ENCODE data around the gene TCL1A.

TCL1A gene

GRCh38 chr14:95705518-95705917, 8.4 kb downstream of the TCL1A start:
- no peak for DNase-seq (ENCODE audit: low spot score)

GRCh38 chr14:95703805-95704204, 10.1 kb downstream of the TCL1A start:
- DNase-seq (ENCODE audit: low spot score) = no peak

- no peak for DNase-seq (ENCODE audit: low spot score)
These were observed 10.6 kb downstream of the TCL1A start for GRCh38 chr14:95703341-95703740.

GRCh38 chr14:95701846-95702221, 12.1 kb downstream of the TCL1A start:
- no peak for DNase-seq (ENCODE audit: low spot score)

- DNase-seq (ENCODE audit: low spot score) = no peak
These were observed 13.5 kb downstream of the TCL1A start for GRCh38 chr14:95700221-95700976.

GRCh38 chr14:95699412-95699811, 14.5 kb downstream of the TCL1A start:
- no peak for DNase-seq (ENCODE audit: low spot score)

GRCh38 chr14:95698287-95698686, 15.6 kb downstream of the TCL1A start:
- DNase-seq (ENCODE audit: low spot score) = no peak

GRCh38 chr14:95697764-95698163, 16.2 kb downstream of the TCL1A start:
- no peak for DNase-seq (ENCODE audit: low spot score)

GRCh38 chr14:95696741-95697140, 17.2 kb downstream of the TCL1A start:
- no peak for DNase-seq (ENCODE audit: low spot score)

- DNase-seq (ENCODE audit: low spot score) = no peak
These were observed 18.0 kb downstream of the TCL1A start for GRCh38 chr14:95695913-95696312.

- DNase-seq (ENCODE audit: low spot score) = no peak
These were observed 18.9 kb downstream of the TCL1A start for GRCh38 chr14:95695051-95695450.

- DNase-seq (ENCODE audit: low spot score) = no peak
These were observed 21.8 kb downstream of the TCL1A start for GRCh38 chr14:95692109-95692508.

- no peak for DNase-seq (ENCODE audit: low spot score)
These were observed 22.3 kb downstream of the TCL1A start for GRCh38 chr14:95691591-95691990.

GRCh38 chr14:95690815-95691214, 23.1 kb downstream of the TCL1A start:
- no peak for DNase-seq (ENCODE audit: low spot score)

- no peak for DNase-seq (ENCODE audit: low spot score)
These were observed 24.5 kb downstream of the TCL1A start for GRCh38 chr14:95689441-95689840.

GRCh38 chr14:95686935-95687334, 27.0 kb downstream of the TCL1A start:
- DNase-seq (ENCODE audit: low spot score) = no peak

GRCh38 chr14:95685978-95686922, 27.7 kb downstream of the TCL1A start, which contains the start of gene TCL1B:
Gene TCL1B (plus strand): TSS chr14:95686426. CDS start chr14:95686468, 42 bp downstream.
- no peak for DNase-seq (ENCODE audit: low spot score)

GRCh38 chr14:95683793-95684192, 30.1 kb downstream of the TCL1A start:
- DNase-seq (ENCODE audit: low spot score) = peak; percentile 27

GRCh38 chr14:95681153-95681552, 32.8 kb downstream of the TCL1A start:
- DNase-seq (ENCODE audit: low spot score) = no peak

- DNase-seq (ENCODE audit: low spot score) = no peak
These were observed 33.8 kb downstream of the TCL1A start for GRCh38 chr14:95679998-95680735.

GRCh38 chr14:95679148-95679815, 34.6 kb downstream of the TCL1A start:
- no peak for DNase-seq (ENCODE audit: low spot score)

All from GM03348 (cell line).